Lung (tissue), 12 donors: Measurements from ENCODE around the gene SF3B2. TPM values are rescaled to one million over a fixed set of nuclear protein-coding genes. Genes with fewer than 3 reads are reported as not detected.

Source experiments
- ATAC-seq: fragments of 200-7000 bp; cut with Tn5 transposase; one replicate; pipeline ENCODE4 v1.9.1; 2020; ENCODE audit warnings: moderate number of reproducible peaks; ENCODE audit not compliant: insufficient read depth, low FRiP score
- DNase-seq, 3 donors: peaks; one replicate each; pipeline ENCODE4 v3.0.0-alpha.2; 2013 to 2017
- H3K27ac ChIP-seq, 2 donors: one replicate each; pipeline ENCODE4 v1.5.1; 2013; ENCODE audit warnings: mild to moderate bottlenecking in 2 of 2, moderate library complexity in 2 of 2, control low read depth in 1 of 2, inconsistent platforms in 1 of 2, low read depth in 1 of 2, low read length in 1 of 2
- H3K27me3 ChIP-seq, 3 donors: one replicate each; pipeline ENCODE4 v1.5.1; 2013; ENCODE audit warnings: low read length in 2 of 3; ENCODE audit not compliant: control insufficient read depth in 3 of 3, insufficient read depth in 3 of 3
- H3K36me3 ChIP-seq, 4 donors: one replicate each; pipeline ENCODE4 v1.5.1; 2013; ENCODE audit warnings: low read length in 4 of 4, mild to moderate bottlenecking in 1 of 4, moderate library complexity in 1 of 4; ENCODE audit not compliant: control insufficient read depth in 4 of 4, insufficient read depth in 4 of 4
- H3K4me1 ChIP-seq, 5 donors: one replicate each; pipeline ENCODE4 v1.5.1; 2013; ENCODE audit warnings: low read length in 5 of 5, mild to moderate bottlenecking in 2 of 5, moderate library complexity in 1 of 5; ENCODE audit not compliant: control insufficient read depth in 5 of 5, insufficient read depth in 5 of 5
- H3K4me3 ChIP-seq: one replicate; pipeline ENCODE4 v1.5.1; 2013; ENCODE audit warnings: mild to moderate bottlenecking, control low read depth, moderate library complexity
- H3K9ac ChIP-seq, 2 donors: one replicate each; pipeline ENCODE4 v1.5.1; 2013; ENCODE audit warnings: low read length in 2 of 2, control low read depth in 1 of 2; ENCODE audit not compliant: insufficient read depth in 1 of 2
- H3K9me3 ChIP-seq, 4 donors: one replicate each; pipeline ENCODE4 v1.5.1; 2013; ENCODE audit warnings: low read length in 3 of 4, mild to moderate bottlenecking in 1 of 4, moderate library complexity in 1 of 4; ENCODE audit not compliant: control insufficient read depth in 4 of 4, insufficient read depth in 3 of 4
- WGBS, 2 donors: extraction: QIAGEN DNeasy Blood & Tissue Kit; methylation state at CpG; one replicate each; pipeline ENCODE4 v1.1.7; 2013; 5-methylcytosine and 5-hydroxymethylcytosine counted together
- polyA plus RNA-seq, 2 donors: library from polyadenylated mRNA; stranded (reverse); fragments of 200-250 nt; gene quantifications; one replicate each; pipeline ENCODE4 v1.2.1, GENCODE V29; 2013
- total RNA-seq, 2 donors: library from RNA; depleted of rRNA in 1 of 2; stranded (reverse); fragments of >200 nt in 1 of 2; gene quantifications; one replicate each; pipeline ENCODE4 v1.2.1, GENCODE V29; 2014 to 2021
- TF ChIP-seq, protein P1 (sequence below): IDR thresholded peaks from 2 replicates; pipeline ENCODE4 v1.5.1; 2012; ENCODE audit warnings: mild to moderate bottlenecking; ENCODE audit errors: control extremely low read depth, extremely low read depth
- donor health status: control.
- donor health status: control.
- donor health status: Bipolar disorder and iron deficiency.
- donor health status: healthy.
- donor health status: DM: yes; HTN: yes; CAD: no.

SF3B2 gene
- total and polyA plus RNA-seq, 4 donors = 78.0 to 187 (median 134) TPM

DNA sequence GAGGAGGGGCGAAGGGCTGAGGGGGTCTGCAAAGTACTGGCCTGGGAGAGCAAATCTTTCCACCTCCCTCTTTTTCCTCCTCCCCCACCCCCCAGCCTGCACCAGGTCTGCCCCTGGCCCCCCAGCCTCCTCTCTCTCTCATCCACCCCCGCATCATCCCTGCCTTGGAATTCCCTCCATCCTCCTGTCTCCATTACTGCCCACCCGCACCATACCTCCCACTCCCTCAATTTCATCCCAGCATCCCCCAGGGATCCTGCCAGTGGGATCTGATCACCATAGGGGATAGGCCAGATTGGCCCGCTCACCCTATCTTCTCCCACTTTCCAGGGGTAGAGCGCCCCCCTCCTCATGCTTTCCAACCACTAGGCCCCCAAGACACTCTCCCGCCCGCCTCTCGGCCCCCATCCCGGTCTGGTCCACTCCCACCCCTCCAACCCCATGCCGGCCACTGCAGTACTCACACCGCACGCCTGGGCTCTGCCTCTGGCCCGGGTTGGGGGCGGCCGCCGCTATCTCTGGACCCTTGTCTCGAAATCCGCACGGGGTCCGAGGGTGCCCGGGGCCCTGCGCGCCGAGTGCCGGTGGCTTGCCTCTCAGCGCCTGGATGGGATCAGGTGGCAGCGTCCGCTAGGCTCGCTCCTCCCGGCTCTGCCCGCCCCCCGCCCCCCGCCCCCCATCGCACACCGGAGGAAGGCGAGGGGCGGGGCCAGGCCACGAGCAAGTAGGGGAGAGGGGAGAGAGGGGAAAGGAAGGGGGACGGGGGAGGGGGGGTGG, 3.4 kb upstream of the SF3B2 start, which contains the start of gene GAL3ST3:
Gene GAL3ST3 (minus strand): TSS at position 615 of the 777 bp plus-strand sequence. CDS start 3,746 bp downstream, outside the sequence.
- peaks cover 4 to 20% (median 8%) of the 10 kb centered on the region in 5 donors for H3K4me1 ChIP-seq
- WGBS, 2 donors = 15 to 20% methylated on average over 27 to 39 of the region's 39 CpGs
- TF ChIP-seq, protein P1, sequence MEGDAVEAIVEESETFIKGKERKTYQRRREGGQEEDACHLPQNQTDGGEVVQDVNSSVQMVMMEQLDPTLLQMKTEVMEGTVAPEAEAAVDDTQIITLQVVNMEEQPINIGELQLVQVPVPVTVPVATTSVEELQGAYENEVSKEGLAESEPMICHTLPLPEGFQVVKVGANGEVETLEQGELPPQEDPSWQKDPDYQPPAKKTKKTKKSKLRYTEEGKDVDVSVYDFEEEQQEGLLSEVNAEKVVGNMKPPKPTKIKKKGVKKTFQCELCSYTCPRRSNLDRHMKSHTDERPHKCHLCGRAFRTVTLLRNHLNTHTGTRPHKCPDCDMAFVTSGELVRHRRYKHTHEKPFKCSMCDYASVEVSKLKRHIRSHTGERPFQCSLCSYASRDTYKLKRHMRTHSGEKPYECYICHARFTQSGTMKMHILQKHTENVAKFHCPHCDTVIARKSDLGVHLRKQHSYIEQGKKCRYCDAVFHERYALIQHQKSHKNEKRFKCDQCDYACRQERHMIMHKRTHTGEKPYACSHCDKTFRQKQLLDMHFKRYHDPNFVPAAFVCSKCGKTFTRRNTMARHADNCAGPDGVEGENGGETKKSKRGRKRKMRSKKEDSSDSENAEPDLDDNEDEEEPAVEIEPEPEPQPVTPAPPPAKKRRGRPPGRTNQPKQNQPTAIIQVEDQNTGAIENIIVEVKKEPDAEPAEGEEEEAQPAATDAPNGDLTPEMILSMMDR = no peak
- no peak within 1 kb of the TSS for H3K9ac ChIP-seq
- H3K27me3 ChIP-seq = peaks cover 0 to 11% (median 5%) of the 10 kb centered on the region in 3 donors
- no peak for ATAC-seq
- DNase-seq = peak in 1 of 3 donors; percentile 37
- no peak within 1 kb of the TSS for H3K27ac ChIP-seq
- no peak within 1 kb of the TSS for H3K4me3 ChIP-seq
- no peaks in the 10 kb centered on the region for H3K9me3 ChIP-seq
- peaks cover 0 to 6% (median 1%) of the 10 kb centered on the region in 4 donors for H3K36me3 ChIP-seq

DNA sequence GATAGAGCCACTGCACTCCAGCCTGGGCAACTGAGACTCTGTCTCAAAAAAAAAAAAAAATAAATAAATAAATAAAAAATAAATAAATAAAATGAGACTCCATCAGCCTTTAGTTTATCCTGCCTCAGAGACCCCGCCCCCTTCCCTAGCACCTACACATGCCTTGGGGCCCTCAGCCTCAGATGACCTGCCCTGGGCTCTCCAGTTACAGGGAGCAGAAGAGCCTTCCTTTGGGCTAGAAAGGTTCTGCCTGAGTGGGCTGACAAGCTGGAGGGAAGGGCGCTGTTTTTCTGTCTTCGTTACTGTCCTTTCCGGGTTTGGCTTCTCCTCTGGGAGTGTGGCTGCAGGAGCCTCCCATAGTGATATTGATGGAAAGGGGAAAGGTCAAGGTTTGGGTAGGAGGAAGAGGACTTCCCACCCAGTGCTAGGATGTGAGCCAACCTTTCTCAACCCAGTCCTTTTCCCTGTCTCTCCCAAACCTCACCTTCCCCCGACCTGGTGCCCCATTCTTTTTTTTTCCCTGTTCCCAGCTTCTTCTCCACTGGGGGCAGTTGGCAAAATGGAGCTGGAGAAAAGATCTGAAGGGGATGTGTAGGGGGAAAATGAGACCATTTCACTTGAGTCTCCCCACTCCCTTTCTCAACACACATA, 1.5 kb upstream of the SF3B2 start:
- H3K9ac ChIP-seq = peak overlapping the region; percentile 60 to 82
- H3K27me3 ChIP-seq = peaks cover 0 to 11% (median 5%) of the 10 kb centered on the region in 3 donors
- TF ChIP-seq, protein P1 = no peak
- H3K36me3 ChIP-seq = peaks cover 8 to 13% (median 10%) of the 10 kb centered on the region in 4 donors
- 86 to 91% methylated on average over 5 of the region's 5 CpGs for WGBS, 2 donors
- no peak overlapping the region for H3K4me3 ChIP-seq
- no peaks in the 10 kb centered on the region for H3K9me3 ChIP-seq
- DNase-seq = no peak
- no peak overlapping the region for H3K27ac ChIP-seq
- no peak for ATAC-seq
- H3K4me1 ChIP-seq = peaks cover 4 to 20% (median 8%) of the 10 kb centered on the region in 5 donors

DNA sequence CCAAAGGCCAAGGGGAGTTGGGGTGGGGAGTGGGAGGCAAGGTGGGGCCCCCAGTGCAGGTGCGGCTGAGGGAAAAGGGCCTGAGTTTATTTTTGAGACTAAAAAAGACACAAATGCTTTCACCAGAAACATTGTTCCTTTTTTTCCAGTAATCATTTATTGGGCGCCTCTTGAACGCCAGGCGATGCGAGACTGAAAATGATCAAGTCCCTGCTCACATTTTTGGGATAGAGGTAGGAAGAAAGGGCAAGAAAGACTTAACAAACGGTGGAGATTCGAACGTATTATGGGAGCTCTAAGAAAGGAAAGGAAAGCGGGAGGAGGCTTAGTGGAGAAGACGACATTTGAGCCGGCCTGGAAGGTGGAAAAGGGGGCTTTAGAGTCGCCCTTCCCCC, 796 bp upstream of the SF3B2 start:
- TF ChIP-seq, protein P1 = no peak
- Histone ChIP-seq H3K36me3 (peaks cover 9 to 13% (median 11%) of the 10 kb centered on the region in 4 donors), H3K27ac (peak overlapping the region; percentile 92), H3K27me3 (peaks cover 0 to 11% (median 5%) of the 10 kb centered on the region in 3 donors), H3K9me3 (no peaks in the 10 kb centered on the region), H3K4me1 (peaks cover 4 to 20% (median 8%) of the 10 kb centered on the region in 5 donors), H3K9ac (peak overlapping the region; percentile 60 to 82), H3K4me3 (peak overlapping the region; percentile 52)
- DNase-seq (no peak), ATAC-seq (no peak)
- WGBS, 2 donors = 29 to 33% methylated on average over 12 of the region's 12 CpGs
